ENCODE measurements around the gene SLC26A6. TPM values are rescaled to one million over a fixed set of nuclear protein-coding genes. Genes with fewer than 3 reads are reported as not detected.

Gene SLC26A6
- total RNA-seq, 1 experiment from 2014 or later = 36.3 TPM

DNA sequence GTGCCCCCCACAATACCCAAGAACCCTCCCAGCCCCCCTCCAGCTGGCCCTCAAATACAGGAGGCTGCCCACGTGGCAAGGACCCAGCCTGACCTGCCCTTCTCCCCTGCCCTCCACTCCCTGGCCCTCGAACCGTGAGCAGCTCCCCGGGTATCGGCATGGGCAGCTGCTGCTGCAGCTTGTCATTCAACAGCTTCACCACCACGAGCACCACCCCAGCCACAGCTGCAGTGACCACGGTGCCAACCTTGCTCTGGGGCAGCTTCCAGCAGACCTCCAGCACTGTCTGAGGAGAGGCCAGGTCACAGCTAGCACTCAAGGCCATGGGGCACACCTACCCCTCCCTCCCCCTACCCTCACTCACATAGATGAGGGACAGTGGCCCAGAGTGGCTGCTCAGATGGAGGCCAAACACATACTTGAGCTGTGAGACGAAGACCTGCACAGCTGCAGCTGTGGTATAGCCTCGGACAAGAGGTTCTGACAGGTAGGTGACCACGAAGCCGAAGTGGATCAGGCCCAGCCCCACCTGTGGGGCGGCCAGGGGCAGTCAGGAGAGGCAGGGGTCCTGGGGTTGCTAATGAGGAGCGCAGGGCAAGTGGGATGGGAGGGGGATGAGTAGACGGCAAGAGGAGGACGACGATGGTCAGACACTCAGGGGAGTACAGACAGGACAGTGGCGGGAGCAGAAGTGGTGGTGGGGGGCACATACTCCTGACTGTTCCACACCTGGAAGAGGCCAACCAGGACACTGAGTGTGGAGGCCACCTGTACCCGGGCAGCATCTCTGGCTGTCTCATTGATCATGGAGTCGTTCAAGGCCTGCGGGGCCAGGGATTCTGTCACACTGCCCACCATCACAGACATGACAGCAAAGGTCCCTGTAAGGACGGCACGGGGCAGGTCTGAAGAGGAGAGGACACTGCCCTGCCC is 3.5 kb downstream of the SLC26A6 start:
- no peak for ATAC-seq
- no peaks in the 10 kb centered on the region for H3K27me3 ChIP-seq (ENCODE audit: control insufficient read depth, insufficient read depth, low read length)
- intact Hi-C loops (cut with micrococcal nuclease; ENCODE audit: unreplicated experiment) = no loop called here
- TF ChIP-seq POLR2AphosphoS5 (IDR thresholded peaks at IDR 0.05; ENCODE audit: low read depth, low read length) (no peak), TCF7L2 (IDR thresholded peaks at IDR 0.05; ENCODE audit: low read depth, low read length) (no peak), CTCF (IDR thresholded peaks at IDR 0.05) (no peak), REST (IDR thresholded peaks at IDR 0.05; ENCODE audit: insufficient read depth in 1 of 2, low read depth in 2 of 2, low read length in 1 of 2) (no peak), SIN3A (IDR thresholded peaks at IDR 0.05; ENCODE audit: borderline replicate concordance, insufficient read depth, low read depth, low read length) (no peak)
- BruUV-seq (replicated peaks) = no TSS peak
- peaks cover 2% of the 10 kb centered on the region for H3K36me3 ChIP-seq (ENCODE audit: control insufficient read depth, insufficient read depth, low read length)
- ChIA-PET CTCF (no interaction called here), POLR2A (no interaction called here)
- DNase-seq (ENCODE audit: low read depth, low spot score) = no peak
- peaks cover 12% of the 10 kb centered on the region for H3K4me1 ChIP-seq (ENCODE audit: control insufficient read depth, insufficient read depth, low read length)
- H3K9me3 ChIP-seq (ENCODE audit: control insufficient read depth, insufficient read depth, low read depth, low read length) = no peaks in the 10 kb centered on the region
- no peak overlapping the region for H3K27ac ChIP-seq (ENCODE audit: low read length)
- in situ Hi-C loops (cut with HindIII; ENCODE audit: low pct_unique_long_range_greater_than_20kb, low sequenced_read_pairs) = no loop called here
- no peak overlapping the region for H3K4me3 ChIP-seq (ENCODE audit: low read depth in 2 of 2, low read length in 2 of 2)

- no TSS peak for BruUV-seq (replicated peaks)
- POLR2A ChIA-PET = no interaction called here
- DNase-seq (ENCODE audit: low read depth, low spot score) = no peak
Measured at GRCh38 chr3:48630833-48631232, 4.4 kb downstream of the SLC26A6 start.

More at GRCh38 chr3:48630833-48631232, 4.4 kb downstream of the SLC26A6 start:
- TF ChIP-seq CTCF (IDR thresholded peaks at IDR 0.05) (no peak), TCF7L2 (IDR thresholded peaks at IDR 0.05; ENCODE audit: low read depth, low read length) (no peak), POLR2AphosphoS5 (IDR thresholded peaks at IDR 0.05; ENCODE audit: low read depth, low read length) (no peak), SIN3A (IDR thresholded peaks at IDR 0.05; ENCODE audit: borderline replicate concordance, insufficient read depth, low read depth, low read length) (no peak), REST (IDR thresholded peaks at IDR 0.05; ENCODE audit: insufficient read depth in 1 of 2, low read depth in 2 of 2, low read length in 1 of 2) (no peak)
- H3K4me1 ChIP-seq (ENCODE audit: control insufficient read depth, insufficient read depth, low read length) = peaks cover 6% of the 10 kb centered on the region
- intact Hi-C loops (cut with micrococcal nuclease; ENCODE audit: unreplicated experiment) (no loop called here), in situ Hi-C loops (cut with HindIII; ENCODE audit: low pct_unique_long_range_greater_than_20kb, low sequenced_read_pairs) (no loop called here)
- no peak overlapping the region for H3K27ac ChIP-seq (ENCODE audit: low read length)
- no peak overlapping the region for H3K4me3 ChIP-seq (ENCODE audit: low read depth in 2 of 2, low read length in 2 of 2)
- CTCF ChIA-PET = no interaction called here
- ATAC-seq = no peak
- H3K9me3 ChIP-seq (ENCODE audit: control insufficient read depth, insufficient read depth, low read depth, low read length) = no peaks in the 10 kb centered on the region
- H3K36me3 ChIP-seq (ENCODE audit: control insufficient read depth, insufficient read depth, low read length) = peaks cover 2% of the 10 kb centered on the region
- no peaks in the 10 kb centered on the region for H3K27me3 ChIP-seq (ENCODE audit: control insufficient read depth, insufficient read depth, low read length)
